ENCODE data around the gene KIF19. TPM values are rescaled to one million over a fixed set of nuclear protein-coding genes. Genes with fewer than 3 reads are reported as not detected.

Gene KIF19
- total and polyA plus RNA-seq, 2 donors (not counting 1 experiment from before 2014, with no cell fraction given): not detected

GRCh38 chr17:74299226-74300009, 26.6 kb upstream of the KIF19 start:
- WGBS (ENCODE audit: insufficient coverage): 97% methylated on average over 4 of the region's 11 CpGs
- Histone ChIP-seq H3K27me3 (replicated peaks in 1 of 4; ENCODE audit: control extremely low read depth in 1 of 4, control insufficient read depth in 3 of 4, insufficient read depth in 4 of 4, low read length in 3 of 4) (peaks cover 0 to 16% (median 7%) of the 10 kb centered on the region in 4 experiments), H3K36me3 (replicated peaks in 1 of 2; ENCODE audit: control extremely low read depth in 1 of 2, control insufficient read depth in 1 of 2, extremely low read depth in 1 of 2, insufficient read depth in 2 of 2, low read length in 1 of 2) (no peaks in the 10 kb centered on the region), H4K20me1 (ENCODE audit: control insufficient read depth, insufficient read depth, low read length, poor library complexity, severe bottlenecking) (no peaks in the 10 kb centered on the region), H3K79me2 (ENCODE audit: control insufficient read depth, insufficient read depth, low read length) (no peaks in the 10 kb centered on the region), H3K4me1 (ENCODE audit: control insufficient read depth in 2 of 2, insufficient read depth in 2 of 2, low read length in 2 of 2) (no peaks in the 10 kb centered on the region), H3K9ac (ENCODE audit: low read length) (no peak overlapping the region), H3K4me2 (replicated peaks; ENCODE audit: low read depth, low read length, poor library complexity, severe bottlenecking) (no peak overlapping the region), H2AFZ (ENCODE audit: insufficient read depth, low read depth, low read length, poor library complexity, severe bottlenecking) (no peak overlapping the region), H3K4me3 (ENCODE audit: control extremely low read depth in 1 of 5, extremely low read depth in 1 of 5, insufficient read depth in 1 of 5, low read depth in 2 of 5, low read length in 4 of 5) (no peak overlapping the region), H3K27ac (ENCODE audit: low read length in 2 of 2) (no peak overlapping the region), H3K9me3 (ENCODE audit: control extremely low read depth in 1 of 3, control insufficient read depth in 2 of 3, insufficient read depth in 1 of 3, low read length in 2 of 3) (peaks cover 0 to 4% (median 0%) of the 10 kb centered on the region in 3 donors)
- intact Hi-C loops (cut with micrococcal nuclease): no loop called here
- Mint-ChIP-seq H3K4me1 (no peaks in the 10 kb centered on the region), H3K4me3 (no peak overlapping the region), H3K27me3 (peaks cover 15% of the 10 kb centered on the region), H3K9me3 (ENCODE audit: insufficient read depth) (no peaks in the 10 kb centered on the region), H3K27ac (no peak overlapping the region)
- POLR2A ChIA-PET: no interaction called here
- DNase-seq (no peak), ATAC-seq (ENCODE audit: low read depth) (no peak)
- TF ChIP-seq EZH2 (IDR thresholded peaks at IDR 0.05; ENCODE audit: borderline replicate concordance, insufficient read depth, low read depth, low read length, poor library complexity, severe bottlenecking): no peak
- TF ChIP-seq, protein P1, sequence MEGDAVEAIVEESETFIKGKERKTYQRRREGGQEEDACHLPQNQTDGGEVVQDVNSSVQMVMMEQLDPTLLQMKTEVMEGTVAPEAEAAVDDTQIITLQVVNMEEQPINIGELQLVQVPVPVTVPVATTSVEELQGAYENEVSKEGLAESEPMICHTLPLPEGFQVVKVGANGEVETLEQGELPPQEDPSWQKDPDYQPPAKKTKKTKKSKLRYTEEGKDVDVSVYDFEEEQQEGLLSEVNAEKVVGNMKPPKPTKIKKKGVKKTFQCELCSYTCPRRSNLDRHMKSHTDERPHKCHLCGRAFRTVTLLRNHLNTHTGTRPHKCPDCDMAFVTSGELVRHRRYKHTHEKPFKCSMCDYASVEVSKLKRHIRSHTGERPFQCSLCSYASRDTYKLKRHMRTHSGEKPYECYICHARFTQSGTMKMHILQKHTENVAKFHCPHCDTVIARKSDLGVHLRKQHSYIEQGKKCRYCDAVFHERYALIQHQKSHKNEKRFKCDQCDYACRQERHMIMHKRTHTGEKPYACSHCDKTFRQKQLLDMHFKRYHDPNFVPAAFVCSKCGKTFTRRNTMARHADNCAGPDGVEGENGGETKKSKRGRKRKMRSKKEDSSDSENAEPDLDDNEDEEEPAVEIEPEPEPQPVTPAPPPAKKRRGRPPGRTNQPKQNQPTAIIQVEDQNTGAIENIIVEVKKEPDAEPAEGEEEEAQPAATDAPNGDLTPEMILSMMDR (IDR thresholded peaks at IDR 0.05): no peak
- CTCF ChIA-PET: no interaction called here

DNA sequence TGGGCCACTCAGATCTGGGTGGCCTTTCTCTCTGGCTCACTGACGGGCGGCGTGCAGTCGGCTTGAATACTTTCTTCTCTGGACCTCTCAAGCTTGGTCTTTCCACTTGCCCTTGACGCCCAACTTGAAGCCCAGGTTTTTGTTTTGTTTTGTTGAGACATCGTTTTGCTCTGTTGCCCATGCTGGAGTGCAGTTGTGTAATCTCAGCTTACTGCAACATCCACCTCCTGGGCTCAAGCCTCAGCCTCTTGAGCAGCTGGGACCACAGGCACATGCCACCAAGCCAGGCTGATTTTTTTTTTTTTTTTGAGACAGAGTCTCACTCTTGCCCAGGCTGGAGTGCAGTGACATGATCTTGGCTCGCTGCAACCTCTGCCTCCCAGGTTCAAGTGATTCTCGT, 22.7 kb upstream of the KIF19 start:
- TF ChIP-seq EZH2 (IDR thresholded peaks at IDR 0.05; ENCODE audit: borderline replicate concordance, insufficient read depth, low read depth, low read length, poor library complexity, severe bottlenecking): no peak
- TF ChIP-seq, protein P1 (IDR thresholded peaks at IDR 0.05): no peak
- POLR2A ChIA-PET: no interaction called here

More for the DNA sequence above, 22.7 kb upstream of the KIF19 start:
- H3K79me2 ChIP-seq (ENCODE audit: control insufficient read depth, insufficient read depth, low read length): no peaks in the 10 kb centered on the region
- H3K4me3 ChIP-seq (ENCODE audit: control extremely low read depth in 1 of 5, extremely low read depth in 1 of 5, insufficient read depth in 1 of 5, low read depth in 2 of 5, low read length in 4 of 5): no peak overlapping the region
- no peaks in the 10 kb centered on the region for H3K36me3 ChIP-seq (replicated peaks in 1 of 2; ENCODE audit: control extremely low read depth in 1 of 2, control insufficient read depth in 1 of 2, extremely low read depth in 1 of 2, insufficient read depth in 2 of 2, low read length in 1 of 2)
- no peak overlapping the region for H3K27ac Mint-ChIP-seq
- peaks cover 8% of the 10 kb centered on the region for H3K27me3 Mint-ChIP-seq
- no peak overlapping the region for H3K4me2 ChIP-seq (replicated peaks; ENCODE audit: low read depth, low read length, poor library complexity, severe bottlenecking)
- intact Hi-C loops (cut with micrococcal nuclease): no loop called here
- no peak overlapping the region for H3K4me3 Mint-ChIP-seq
- no peak for DNase-seq
- H3K9me3 ChIP-seq (ENCODE audit: control extremely low read depth in 1 of 3, control insufficient read depth in 2 of 3, insufficient read depth in 1 of 3, low read length in 2 of 3): peaks cover 0 to 10% (median 0%) of the 10 kb centered on the region in 3 donors
- no peaks in the 10 kb centered on the region for H3K9me3 Mint-ChIP-seq (ENCODE audit: insufficient read depth)
- H3K4me1 ChIP-seq (ENCODE audit: control insufficient read depth in 2 of 2, insufficient read depth in 2 of 2, low read length in 2 of 2): no peaks in the 10 kb centered on the region
- peaks cover 0 to 7% (median 2%) of the 10 kb centered on the region in 4 experiments for H3K27me3 ChIP-seq (replicated peaks in 1 of 4; ENCODE audit: control extremely low read depth in 1 of 4, control insufficient read depth in 3 of 4, insufficient read depth in 4 of 4, low read length in 3 of 4)
- CTCF ChIA-PET: no interaction called here
- H3K4me1 Mint-ChIP-seq: no peaks in the 10 kb centered on the region
- H3K9ac ChIP-seq (ENCODE audit: low read length): no peak overlapping the region
- H3K27ac ChIP-seq (ENCODE audit: low read length in 2 of 2): no peak overlapping the region
- no peak overlapping the region for H2AFZ ChIP-seq (ENCODE audit: insufficient read depth, low read depth, low read length, poor library complexity, severe bottlenecking)
- WGBS (ENCODE audit: insufficient coverage): 100% methylated on average over 1 of the region's 8 CpGs
- no peaks in the 10 kb centered on the region for H4K20me1 ChIP-seq (ENCODE audit: control insufficient read depth, insufficient read depth, low read length, poor library complexity, severe bottlenecking)
- no peak for ATAC-seq (ENCODE audit: low read depth)

Measured in B cell (primary cell).